H4 (cell line): Measurements from ENCODE around the gene SHROOM3. TPM values are rescaled to one million over a fixed set of nuclear protein-coding genes. Genes with fewer than 3 reads are reported as not detected.

ENCODE experiments used
- DNase-seq: peaks from one replicate; pipeline ENCODE4 v3.0.0-alpha.2; 2015; ENCODE audit warnings: low spot score
- total RNA-seq: library from RNA; depleted of rRNA; stranded (reverse); fragments of >200 nt; shearing (Covaris generic); gene quantifications from 2 replicates; pipeline ENCODE4 v1.2.3, GENCODE V29; 2014

The SHROOM3 gene
- total RNA-seq, 1 experiment from 2014 or later: 3.4 TPM

DNA sequence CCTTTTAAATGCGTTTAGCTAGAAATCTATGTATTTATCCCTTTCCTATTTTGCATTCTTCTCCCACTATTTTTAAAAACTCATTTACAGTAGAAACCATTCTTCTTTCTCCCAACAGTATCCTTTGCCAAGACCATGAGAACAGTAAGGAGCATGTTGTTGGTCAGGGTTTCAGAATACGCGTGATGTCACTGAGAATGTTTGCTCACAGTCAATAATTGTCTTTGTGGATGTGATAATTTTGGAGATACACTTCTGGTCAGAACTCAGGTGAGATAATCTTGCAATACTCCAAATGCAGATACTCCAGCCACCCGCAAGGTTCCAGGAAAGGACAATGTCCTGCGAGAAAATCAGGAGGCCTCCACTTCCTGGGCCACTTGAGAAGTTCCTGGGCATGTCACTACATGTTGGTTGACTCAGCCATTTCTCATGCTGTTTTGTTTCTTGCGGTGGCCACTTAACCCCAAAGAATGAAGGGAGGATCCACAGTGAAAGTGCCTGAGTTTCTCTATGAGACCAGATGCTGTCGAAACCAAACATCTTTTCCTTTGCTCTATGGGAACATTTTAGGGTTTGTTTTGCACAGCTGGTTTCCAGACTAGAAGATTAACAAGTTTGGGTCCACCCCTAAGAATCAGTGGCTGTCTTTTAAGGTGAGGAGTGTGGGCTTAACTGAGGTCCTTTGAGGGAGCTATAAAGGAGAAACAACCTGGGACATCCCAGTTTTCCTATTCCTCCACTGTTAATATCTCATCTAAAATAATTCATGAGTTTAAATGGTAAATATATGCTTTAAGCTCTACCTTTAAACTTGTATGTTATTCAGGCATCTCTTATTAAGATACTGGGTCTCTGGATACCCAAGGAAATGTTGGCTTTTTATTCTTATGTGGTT, 346.9 kb downstream of the SHROOM3 start:
- DNase-seq: peak; percentile 96

DNA sequence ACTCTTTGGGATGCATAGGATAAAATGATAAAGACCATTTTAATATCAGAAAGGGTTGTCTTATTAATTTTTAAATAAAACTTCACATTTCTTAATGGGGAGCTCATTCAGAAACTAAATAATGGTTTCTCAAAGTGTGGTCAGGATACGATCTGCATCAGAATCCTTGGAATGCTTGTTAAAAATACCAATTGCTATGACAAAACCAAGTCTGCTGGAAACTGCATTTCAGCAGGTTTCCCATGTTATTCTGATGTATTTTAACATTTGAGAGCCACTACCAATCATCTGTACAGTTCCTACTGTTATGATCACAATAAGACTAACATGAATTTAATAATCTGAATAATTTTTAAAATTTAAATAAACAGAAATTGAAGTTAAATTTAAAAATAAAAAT, 347.8 kb downstream of the SHROOM3 start:
- DNase-seq: peak; percentile 68

DNA sequence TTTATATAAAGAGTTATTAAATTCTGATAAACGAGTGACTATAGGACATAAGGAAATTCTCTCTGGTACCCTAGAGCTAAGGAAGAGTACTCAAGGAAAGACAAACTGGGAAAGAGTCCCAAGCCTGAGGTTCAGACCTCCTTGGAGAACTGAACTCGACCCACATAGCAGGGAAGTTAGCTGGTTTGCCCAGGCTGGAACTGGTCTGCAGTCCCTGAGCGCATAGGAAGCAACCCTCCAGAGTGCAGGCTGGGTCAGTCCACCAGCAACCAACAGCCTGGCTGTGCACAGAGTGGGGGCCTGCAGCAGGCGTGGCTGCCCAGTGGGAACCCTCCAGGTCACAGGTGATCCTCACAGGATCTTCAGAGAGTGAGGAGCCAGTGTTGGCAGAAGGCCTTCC, 348.8 kb downstream of the SHROOM3 start:
- no peak for DNase-seq

DNA sequence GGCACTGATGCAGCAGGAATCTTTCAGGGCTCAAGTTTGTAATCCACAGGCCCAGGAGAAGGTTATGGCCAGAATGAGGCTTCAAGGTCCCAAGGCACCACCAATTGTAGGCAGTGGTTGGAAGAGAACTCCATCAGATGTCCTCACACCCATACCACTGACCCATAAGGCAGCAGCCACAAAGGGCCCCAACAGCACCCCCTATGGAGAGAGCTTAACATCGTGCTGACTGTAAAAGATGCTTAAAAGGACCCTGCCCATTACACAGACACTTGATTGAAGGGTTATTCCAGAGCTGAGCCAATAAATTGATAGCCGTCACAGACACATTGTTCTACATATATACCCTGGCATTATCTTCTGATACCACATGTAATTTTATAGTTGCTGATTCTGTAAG, 349.2 kb downstream of the SHROOM3 start:
- no peak for DNase-seq

DNA sequence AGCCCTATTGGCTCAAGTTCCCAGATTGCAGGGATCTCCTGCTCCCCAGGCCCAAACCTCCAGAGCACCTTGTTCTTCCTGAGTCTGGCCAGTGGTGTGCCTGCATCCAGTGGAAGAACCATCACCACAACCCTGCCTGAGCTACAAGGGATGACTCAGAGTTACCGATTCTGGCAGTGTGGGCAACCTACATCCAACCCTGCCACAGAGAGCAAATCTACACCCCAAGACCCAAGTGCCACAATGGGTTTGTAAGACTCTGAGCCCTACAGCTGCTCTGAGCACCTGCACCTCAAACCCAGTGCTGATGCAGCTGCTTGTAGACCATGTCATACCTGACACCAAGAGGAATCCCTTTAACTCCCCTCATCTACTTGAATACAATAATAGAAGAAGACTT, 352.9 kb downstream of the SHROOM3 start:
- DNase-seq: no peak

DNA sequence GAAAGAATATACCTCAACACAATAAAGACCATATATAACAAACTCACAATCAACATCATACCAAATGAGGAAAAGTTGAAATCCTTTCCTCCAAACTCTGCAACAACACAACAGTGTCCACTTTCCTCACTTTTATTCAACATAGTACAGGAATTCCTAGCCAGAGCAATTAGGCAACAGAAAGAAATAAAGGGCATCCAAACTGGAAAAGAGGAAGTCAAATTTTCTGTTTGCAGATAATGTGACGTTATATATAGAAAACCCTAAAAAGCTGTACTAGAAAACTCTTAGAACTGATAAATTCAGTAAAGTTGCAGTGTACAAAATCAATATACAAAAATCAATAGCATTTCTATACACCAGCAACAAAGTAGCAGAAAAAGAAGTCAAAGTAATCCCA, 355.3 kb downstream of the SHROOM3 start:
- DNase-seq: no peak

DNA sequence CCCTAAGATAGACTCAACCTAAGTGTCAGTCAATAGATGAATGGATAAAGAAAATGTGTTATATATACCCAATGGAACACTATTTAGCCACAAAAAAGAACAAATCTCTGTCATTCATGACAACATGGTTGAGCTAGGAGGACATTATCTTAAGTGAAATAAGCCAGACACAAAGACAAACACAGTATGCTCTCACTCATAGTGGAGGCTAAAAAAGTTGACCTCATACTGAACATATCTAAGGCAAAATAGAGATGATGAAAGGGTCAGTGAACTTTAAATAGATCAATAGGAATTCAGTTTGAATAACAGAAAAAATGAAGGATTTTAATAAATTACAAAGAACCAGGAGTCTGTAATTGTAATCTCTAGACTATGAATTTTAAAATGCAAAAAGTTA, 356.4 kb downstream of the SHROOM3 start:
- no peak for DNase-seq

DNA sequence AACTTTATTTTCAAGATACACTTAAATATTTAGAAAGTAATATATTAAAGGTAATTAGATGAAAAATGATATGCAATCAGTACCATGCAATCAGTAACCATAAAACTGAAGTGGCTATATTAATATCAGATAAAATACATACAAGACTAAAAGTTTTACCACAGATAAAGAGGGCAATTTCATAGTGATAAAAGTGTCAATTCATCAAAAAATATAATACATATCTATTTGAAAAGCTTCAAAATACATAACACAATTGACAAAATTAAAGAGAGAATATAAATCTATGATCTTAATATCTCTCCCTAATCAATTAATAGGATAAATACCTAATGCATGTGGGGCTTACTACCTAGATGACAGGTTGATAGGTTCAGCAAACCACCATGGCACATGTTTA, 357.4 kb downstream of the SHROOM3 start:
- no peak for DNase-seq

DNA sequence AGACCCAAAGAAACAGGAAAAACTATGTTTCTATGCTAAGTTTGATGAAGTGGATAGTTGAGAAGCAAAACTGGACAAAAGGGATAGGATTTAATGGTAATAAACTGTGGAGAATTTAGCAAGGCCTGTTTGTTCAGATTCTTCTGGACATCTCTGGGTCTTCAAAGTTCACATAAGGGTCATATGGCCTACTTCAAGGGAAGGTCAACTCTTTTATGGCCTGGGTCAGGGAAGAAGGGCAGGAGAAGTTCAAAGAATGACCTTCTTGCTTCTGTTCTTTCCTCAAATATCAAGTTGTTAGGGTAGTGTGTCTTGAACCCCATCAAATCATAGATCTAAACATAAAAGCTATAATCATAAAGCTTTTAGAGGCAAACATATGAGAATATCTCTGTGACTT, 360.2 kb downstream of the SHROOM3 start:
- DNase-seq: no peak

DNA sequence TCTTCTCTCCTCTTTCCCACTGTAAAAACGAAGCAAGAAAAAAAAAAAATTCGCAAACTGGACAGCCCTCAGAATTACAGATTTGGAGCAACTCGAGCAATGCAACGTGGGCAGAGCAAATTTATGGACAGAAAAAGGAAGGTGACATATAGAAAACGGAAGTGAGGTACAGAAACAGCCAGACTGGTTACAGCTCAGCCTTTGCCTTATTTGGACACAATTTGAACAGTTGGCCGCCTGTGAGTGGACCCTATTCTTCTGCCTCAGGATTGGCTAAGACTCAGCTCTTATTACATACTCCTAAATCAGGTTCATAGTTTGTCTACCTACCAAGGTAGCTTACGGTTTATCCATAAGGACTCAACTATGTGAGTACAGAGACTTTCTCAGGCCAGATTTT, 364.1 kb downstream of the SHROOM3 start:
- DNase-seq: no peak

DNA sequence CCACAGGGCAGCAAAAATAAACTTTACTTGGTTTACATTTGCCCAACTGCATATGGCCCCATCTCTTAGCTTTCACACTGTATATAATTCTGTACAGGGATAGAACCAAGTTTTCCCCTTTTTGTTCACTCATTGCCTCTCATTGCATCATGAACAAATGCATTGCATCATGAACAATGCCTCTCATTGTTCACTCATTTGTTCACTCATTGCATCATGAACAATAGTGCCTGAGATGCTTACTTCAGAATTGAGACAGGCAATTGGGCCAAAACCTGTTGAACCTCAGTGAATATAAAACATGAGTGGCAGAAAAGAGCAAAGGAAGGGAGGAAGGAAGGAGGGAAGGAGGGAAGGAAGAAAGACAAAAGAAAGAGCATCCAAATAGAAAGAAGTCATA, 364.7 kb downstream of the SHROOM3 start:
- no peak for DNase-seq

DNA sequence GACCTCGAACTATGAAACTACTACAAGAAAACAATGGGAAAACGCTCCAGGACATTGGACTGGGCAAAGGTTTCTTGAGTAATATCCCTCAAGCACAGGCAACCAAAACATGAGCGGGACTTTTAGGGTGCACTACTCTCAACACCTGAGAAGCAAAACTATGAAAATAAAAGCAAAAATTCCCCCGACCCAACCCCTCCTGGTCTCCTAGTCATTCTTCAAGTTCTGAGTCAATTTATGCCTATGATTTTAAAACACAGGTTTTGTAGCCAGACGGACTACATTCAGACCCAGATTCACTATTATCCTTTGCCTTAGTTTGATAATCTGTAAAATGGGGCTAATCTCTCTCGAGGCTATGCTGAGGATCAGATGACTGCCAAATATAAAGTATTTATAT, 365.9 kb downstream of the SHROOM3 start:
- DNase-seq: no peak

DNA sequence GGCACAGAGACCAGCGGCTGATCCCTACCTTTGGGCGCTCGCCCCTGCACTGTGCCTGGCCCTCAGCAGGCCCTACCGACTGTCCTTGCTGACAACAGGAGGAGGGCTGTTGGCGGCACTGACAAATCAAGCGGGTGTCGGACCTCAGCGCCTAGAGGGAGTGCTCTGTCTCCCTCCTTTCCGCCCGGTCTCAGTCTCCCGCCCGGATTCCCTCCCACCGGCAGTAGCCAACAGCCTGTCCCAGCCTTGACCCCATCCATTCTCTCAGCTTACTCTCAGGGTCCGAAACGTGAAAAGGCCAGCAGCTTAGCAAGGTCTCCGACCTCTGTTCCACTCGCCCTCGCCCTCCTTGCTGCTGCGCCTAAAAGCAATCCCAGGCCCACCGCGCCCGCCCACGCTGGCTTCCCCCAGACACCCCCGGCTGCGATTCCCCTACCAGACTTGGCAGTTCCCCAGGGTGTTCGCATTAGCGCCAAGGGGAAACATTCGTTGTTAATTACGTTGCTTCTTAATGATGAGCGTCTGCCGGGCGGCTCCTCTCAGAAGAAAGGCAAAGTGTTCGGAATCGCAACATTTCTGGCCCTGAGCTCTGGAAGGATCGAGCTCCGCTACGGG, 366.7 kb downstream of the SHROOM3 start:
- no peak for DNase-seq

DNA sequence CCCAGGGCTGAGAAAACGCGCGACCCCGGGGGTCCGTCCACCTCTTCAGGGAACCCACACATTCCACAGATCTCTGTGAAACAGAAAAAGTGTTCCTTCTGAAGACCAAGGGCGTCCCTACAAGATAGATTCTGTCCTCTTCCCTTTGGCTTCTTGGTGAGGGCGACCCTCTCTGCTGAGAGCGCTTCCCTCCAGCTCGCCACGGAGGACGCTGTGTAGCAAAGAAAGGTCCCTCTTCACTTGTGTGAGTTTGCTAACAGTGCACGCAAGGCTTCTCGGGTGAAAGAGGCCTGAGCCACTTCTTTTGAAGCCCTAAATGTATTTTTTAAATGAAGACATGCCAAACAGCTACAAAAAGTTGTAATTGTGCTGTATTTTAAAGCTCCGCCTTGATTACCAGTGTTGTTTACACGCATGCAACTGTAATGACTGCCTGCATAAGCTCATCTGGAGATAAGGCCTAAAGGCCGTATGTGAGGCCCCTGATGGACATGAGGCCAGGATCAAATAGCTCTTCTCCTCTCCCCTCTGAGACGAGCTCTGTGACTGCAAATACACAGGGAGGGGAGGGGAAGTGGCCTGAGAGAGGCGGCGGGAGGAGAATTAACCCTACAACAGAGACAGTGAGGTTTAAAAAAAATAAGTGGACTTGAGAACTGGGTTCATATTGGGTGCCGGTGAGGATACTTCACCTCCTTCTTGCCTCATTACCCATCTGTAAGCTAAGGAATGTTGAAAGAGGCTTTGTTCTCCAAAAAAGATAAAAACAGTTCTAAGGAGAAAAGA, 367.4 kb downstream of the SHROOM3 start:
- no peak for DNase-seq

DNA sequence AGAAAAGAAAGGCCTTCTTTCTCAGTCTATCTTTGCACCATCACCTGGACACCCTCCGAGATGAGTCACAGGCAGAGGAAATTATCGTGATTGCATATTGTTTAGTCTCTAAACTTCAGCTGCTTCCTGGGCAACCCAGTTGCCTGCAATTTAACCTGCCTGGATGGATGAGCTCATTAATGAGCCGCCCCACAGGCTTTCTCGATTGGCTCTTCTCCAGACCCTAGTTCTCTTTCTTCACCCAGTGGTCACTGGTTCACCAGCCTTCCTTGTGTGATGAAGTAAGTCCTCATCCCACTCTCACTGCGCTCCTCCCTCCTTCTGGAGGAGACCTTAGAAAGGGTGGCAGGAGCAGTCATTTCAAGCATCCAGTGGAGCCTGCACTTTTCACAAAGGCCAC, 368.5 kb downstream of the SHROOM3 start:
- DNase-seq: peak; percentile 97

DNA sequence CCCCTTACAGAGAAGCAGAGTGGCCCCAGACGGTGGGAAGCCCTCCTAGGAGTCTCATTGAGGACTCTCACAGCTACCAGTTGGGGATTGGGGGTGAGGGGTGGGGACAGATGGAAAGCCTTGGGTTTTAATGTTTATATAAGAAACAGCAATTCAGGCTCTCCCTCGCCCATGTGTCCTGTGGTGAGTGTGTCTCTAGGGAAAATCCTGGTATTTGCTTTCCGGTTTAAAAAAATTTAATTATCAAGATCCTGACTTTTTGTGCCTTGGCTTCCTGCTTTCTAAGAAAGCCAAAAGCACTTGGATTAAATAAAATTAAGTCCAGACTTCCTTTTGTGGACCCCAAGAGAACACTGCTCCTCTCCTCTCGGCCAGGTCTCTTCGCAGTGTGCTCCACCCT, 369.1 kb downstream of the SHROOM3 start:
- DNase-seq: peak; percentile 82

DNA sequence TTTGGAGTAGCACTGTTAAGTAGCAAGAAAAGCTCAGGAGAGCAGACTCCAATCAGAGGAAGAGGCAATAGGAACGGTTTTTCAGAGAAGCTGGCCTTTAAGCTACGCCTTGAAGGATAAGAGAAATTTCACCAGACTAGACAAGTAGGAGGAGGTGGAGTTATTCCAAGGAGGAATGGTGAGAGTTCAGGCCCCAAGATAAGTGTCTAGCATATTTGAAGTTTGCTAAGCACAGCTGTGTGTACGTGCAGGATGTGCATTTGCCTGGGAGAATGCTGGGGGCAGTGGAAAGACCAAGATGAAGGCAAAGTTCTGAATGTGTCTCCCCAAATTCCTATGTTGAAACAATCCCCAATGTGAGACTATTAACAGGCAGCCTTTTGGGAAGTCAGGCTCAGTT, 371.3 kb downstream of the SHROOM3 start:
- DNase-seq: no peak

DNA sequence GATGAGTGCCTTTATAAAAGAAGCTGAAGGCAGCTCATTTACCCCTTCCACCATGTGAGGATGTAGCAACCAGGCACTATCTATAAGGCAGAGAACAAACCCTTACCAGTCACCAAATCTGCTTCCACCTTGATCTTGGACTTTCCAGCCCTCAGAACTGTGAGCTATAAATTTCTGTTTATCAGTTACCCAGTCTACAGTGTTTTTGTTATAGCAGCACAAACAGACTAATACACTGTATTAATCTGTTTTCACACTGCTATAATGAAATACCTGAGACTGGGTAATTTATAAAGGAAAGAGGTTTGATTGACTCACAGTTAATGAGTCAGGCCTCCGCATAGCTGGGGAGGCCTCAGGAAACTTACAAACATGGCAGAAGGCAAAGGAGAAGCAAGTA, 371.7 kb downstream of the SHROOM3 start:
- DNase-seq: no peak

DNA sequence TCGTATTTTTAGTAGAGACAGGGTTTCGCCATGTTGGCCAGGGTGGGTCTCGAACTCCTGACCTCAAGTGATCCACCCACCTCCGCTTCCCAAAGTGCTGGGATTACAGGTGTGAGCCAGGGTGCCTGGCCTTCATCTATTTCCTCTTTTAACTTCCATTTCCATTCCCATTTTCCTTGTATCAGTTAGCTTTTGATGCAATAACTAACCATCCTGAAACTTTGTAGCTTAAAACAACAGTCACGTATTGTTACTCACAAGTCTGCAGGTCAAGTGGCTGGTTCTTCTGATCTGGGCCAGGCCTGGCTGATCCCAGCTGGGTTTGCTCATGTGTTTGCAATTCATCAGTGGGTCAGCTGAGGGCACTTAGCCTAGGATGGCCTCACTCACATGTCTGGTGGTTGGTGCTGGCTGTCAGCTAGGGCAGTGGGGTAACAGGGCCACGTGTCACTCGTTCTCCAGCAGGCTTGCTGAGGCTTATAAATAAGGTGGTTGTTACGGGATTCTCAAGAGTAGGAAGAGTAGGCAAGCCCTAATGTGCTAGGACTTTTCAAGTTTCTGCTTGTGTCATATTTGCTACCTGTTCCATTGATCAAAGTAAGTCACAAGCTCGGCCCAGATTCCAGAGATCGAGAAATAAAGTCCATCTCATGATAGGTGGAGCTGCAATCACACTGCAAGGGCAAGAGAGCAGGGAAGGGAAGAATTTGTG, 374.7 kb downstream of the SHROOM3 start:
- DNase-seq: no peak

DNA sequence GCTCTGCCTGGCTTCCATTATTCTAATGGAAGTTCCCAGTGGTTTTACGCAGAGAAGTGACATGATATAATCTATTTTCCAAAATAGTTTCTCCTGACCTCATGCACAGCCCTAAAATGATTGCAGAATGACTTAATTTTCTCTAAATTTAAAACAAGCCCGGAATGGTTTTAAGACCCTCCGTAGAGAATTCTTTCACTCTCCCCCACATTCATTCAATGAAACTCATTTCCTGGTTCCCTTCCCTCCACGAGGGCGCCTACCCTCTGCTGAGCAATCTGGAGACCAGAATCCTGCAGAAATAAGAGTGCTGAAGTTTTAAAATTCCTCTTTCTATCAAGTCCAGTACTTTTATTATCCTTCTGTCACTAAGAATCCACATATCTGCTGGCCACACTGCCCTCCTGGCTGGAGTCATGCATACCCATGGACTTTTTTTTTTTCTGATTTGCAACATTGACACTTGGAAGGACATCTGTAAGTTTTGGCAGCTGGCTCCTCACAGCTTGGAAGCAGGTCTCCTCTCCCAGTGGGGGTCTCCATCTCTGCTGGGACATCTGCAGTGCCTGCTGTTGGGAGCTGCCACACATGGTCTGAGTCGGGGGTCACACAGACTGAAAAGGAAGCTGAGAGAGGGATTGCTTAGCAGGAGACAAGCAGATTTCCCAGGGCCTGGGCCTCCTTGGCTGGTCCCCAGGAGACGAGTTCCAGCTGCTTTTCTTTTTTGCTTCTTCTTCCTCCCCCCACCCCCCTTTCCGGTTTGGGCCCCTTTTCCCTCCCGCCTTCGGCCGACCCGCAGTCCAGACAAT, 376.8 kb downstream of the SHROOM3 start:
- no peak for DNase-seq

DNA sequence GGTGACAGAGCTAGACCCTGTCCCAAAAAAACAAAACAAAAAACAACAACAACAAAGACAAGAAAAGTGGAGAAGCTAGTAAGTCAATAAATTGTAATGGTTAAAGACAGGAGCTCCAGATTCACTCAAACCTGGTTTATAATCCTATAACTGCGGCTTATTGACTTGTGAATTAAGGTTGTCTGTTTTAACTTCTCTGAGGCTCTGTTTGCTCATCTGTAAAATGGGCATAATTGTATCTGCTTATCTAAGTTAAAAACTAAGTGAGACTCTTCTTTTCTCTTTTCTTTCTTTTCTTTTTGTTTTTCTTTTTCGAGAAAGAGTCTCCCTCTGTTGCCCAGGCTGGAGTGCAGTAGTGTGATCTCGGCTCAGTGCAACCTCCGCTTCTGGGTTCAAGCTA, 378.0 kb downstream of the SHROOM3 start:
- no peak for DNase-seq
